Panc1 (cell line): ENCODE measurements around the gene AP3B1.

Experiments used
- POLR2AphosphoS5 ChIP-seq: IDR thresholded peaks from 2 replicates; pipeline ENCODE4 v1.6.1; 2012; ENCODE audit warnings: mild to moderate bottlenecking, low read depth, low read length, moderate library complexity
- TCF7L2 ChIP-seq: IDR thresholded peaks from 2 replicates; pipeline ENCODE4 v1.6.1; 2011; ENCODE audit warnings: mild to moderate bottlenecking, low read depth, low read length, inconsistent platforms
- TF ChIP-seq, protein P1 (sequence below): fragments of 450-650 bp; IDR thresholded peaks from 2 replicates; pipeline ENCODE4 v1.5.1; 2017; ENCODE audit warnings: mild to moderate bottlenecking
- TF ChIP-seq, protein P2 (sequence below), 2 experiments: IDR thresholded peaks; 2 replicates each; pipeline ENCODE4 v1.6.1; 2011 to 2012; ENCODE audit warnings: low read depth in 2 of 2, control low read depth in 1 of 2, low read length in 1 of 2, mild to moderate bottlenecking in 1 of 2, moderate library complexity in 1 of 2; ENCODE audit not compliant: insufficient read depth in 1 of 2

DNA sequence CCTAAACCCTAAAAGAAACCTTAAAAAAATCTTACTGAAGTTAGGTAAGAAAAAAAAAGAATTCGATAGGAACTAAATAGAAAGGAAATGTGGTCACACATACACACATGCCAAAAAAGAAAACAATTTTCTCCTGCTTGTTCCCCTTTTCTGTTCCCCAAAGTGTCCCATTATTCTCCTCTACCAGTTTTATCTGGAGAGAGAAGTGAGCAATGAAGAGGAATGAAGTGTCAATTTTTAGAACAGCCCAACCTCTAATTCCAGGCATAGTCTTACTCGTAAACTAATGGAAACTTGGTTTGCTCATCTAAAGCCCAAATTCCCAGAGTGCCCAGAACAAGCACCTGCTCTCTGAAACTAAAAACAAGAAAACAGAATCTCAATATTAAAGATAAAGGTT lies 26.1 kb downstream of the AP3B1 start:
- TF ChIP-seq, protein P1, sequence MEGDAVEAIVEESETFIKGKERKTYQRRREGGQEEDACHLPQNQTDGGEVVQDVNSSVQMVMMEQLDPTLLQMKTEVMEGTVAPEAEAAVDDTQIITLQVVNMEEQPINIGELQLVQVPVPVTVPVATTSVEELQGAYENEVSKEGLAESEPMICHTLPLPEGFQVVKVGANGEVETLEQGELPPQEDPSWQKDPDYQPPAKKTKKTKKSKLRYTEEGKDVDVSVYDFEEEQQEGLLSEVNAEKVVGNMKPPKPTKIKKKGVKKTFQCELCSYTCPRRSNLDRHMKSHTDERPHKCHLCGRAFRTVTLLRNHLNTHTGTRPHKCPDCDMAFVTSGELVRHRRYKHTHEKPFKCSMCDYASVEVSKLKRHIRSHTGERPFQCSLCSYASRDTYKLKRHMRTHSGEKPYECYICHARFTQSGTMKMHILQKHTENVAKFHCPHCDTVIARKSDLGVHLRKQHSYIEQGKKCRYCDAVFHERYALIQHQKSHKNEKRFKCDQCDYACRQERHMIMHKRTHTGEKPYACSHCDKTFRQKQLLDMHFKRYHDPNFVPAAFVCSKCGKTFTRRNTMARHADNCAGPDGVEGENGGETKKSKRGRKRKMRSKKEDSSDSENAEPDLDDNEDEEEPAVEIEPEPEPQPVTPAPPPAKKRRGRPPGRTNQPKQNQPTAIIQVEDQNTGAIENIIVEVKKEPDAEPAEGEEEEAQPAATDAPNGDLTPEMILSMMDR: no peak
- TF ChIP-seq, protein P2, sequence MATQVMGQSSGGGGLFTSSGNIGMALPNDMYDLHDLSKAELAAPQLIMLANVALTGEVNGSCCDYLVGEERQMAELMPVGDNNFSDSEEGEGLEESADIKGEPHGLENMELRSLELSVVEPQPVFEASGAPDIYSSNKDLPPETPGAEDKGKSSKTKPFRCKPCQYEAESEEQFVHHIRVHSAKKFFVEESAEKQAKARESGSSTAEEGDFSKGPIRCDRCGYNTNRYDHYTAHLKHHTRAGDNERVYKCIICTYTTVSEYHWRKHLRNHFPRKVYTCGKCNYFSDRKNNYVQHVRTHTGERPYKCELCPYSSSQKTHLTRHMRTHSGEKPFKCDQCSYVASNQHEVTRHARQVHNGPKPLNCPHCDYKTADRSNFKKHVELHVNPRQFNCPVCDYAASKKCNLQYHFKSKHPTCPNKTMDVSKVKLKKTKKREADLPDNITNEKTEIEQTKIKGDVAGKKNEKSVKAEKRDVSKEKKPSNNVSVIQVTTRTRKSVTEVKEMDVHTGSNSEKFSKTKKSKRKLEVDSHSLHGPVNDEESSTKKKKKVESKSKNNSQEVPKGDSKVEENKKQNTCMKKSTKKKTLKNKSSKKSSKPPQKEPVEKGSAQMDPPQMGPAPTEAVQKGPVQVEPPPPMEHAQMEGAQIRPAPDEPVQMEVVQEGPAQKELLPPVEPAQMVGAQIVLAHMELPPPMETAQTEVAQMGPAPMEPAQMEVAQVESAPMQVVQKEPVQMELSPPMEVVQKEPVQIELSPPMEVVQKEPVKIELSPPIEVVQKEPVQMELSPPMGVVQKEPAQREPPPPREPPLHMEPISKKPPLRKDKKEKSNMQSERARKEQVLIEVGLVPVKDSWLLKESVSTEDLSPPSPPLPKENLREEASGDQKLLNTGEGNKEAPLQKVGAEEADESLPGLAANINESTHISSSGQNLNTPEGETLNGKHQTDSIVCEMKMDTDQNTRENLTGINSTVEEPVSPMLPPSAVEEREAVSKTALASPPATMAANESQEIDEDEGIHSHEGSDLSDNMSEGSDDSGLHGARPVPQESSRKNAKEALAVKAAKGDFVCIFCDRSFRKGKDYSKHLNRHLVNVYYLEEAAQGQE (IDR thresholded peaks at IDR 0.05; ENCODE audit: insufficient read depth in 1 of 2, low read depth in 2 of 2, low read length in 1 of 2): no peak
- no peak for TF ChIP-seq POLR2AphosphoS5
- TF ChIP-seq TCF7L2: no peak
